CD4-positive, alpha-beta T cell treated with Interleukin-12 subunit alpha and Interleukin-12 subunit beta, for 1 hour (primary cell): ENCODE measurements around the gene TCP11L1.
"Not testable (repeated sequence)": the region's sequence is repeated elsewhere in the genome, so short reads cannot be mapped to it uniquely, and the experiment has no call there.

Source experiments
- DNase-seq: peaks from one replicate; pipeline ENCODE4 v3.0.0-alpha.2; 2020

TCP11L1 gene

DNA sequence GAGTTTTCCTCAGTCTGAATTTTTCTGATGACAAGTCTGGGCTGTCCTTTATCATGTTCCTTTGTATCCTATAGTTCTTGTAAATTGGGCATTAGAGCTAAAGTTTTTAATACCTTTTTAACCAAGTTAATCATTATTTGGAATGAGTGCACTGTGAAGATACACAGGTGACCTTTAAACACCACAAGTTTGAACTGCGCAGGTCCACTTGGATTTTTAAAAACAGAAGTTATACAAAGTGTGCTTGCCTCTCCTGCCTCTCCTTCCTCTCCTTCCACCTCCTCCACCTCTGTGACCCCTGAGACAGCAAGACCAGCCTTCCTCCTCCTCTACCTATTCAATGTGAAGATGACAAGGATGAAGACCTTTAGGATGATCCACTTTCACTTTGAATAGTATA, 4.4 kb upstream of the TCP11L1 start:
- no peak for DNase-seq

DNA sequence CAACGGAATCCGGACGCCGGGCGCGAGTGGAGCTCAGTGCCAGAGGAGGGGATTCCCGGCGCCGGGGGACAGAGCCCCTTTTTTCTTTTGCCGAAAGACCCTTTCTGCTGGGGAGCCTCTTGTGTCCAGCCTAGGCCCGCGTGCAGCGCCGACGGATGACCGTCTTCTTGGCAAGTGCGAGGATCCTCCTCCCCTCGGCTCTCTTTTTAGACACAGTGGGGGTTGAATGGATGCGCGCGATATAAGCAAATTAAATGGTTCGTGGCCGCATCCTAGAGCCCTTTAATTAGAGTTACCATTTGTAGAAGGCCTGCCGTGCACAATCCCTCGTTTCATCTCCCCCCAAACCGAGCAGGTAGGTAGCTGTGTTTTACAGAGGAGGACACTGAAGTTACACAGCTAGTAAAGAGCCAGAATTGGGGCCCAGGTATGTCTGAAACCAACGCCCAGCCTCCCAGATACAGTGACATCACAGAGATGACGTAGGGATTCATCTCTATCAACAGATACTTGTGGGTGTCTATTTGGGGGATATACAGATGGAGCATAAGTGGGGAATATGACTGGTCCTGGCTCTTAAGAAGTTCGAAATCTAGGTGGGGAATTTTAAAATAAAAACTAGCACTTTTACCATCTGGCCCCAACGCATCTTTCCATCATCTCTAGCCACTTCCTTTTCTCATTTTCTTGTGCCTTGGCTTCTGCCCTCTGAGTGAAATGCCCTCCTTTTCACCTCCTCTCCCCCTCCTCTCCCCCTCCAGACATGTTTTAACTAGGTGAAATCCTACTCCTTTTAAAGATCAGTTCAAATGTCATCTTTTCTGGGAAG, 875 bp downstream of the TCP11L1 start:
- peak; percentile 64 for DNase-seq

DNA sequence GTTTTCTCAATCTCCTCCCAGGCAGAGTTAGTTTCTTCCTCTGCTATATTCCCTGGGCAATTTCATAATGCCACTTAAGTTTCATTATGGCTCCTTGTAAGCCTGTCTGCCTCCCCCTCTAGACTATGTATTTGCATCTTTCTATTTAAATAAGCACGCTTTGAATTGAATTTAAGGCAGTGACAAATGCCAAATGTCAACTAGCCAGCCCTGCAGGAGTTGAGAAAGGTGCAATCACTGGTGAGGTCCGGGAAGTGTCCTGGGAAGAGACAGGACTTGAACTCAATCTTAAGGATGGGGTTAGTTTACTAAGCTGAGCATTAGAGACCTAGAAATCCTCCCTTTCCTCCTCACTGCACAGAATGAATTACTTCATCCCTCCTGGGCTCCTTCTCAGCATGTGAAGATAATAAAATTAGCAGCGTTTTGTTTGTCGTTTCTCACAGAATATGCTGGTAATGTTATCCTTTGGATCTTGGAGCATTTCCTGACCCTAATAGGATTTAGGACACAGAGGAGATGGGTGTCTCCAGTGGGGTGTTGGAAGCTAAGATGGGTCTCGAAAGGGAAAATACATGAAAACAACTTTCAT, 1.6 kb downstream of the TCP11L1 start:
- no peak for DNase-seq

DNA sequence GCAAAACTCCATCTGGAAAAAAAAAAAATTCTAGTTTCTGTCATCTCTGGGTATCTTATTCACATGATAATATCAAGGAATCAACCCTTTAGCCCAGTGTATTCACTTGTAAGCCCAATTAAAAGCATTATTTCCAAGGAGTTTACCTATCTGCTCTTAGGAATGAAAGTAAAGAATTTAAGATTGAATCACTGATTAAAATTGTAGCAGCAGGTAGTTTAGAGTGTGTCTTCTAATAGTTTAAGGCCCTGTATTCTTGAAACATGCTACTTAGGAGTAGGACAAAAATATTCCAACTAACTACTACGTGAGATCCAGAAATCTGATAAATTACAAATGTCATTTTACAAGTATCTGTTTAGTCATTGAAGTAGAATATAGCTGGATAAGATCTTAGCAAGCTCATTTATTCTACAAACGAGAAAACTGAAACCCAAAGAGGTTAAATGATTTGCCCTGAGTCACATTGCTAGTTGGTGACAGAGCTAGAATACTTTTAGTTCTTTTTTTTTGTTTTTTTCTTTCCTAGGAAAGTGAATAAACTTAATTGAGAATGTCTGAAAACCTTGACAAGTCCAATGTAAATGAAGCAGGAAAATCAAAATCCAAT, 4.0 kb downstream of the TCP11L1 start:
- no peak for DNase-seq

DNA sequence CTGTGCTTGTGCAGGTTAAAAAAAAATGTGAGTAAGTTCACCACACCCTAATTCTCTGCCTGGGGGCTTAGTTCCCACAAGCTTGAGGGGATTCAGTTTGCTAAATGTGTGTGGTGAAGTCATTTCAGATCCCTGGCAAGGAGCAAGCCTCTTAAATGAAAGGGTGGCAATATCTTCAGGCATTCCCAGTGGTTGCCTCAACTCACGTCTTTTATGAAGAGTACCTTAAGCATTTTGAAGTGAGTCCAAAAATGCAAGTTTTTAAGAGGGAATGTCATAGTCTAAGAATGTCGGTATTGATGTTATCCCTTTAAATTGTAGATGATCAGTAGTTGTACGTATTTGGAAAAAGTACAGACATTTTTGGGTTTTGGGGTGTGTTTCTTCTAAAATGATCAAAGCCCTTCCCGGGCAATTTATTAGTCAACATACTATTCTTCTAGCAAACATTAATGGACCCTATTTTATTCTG, 4.9 kb downstream of the TCP11L1 start:
- DNase-seq, result no peak

DNA sequence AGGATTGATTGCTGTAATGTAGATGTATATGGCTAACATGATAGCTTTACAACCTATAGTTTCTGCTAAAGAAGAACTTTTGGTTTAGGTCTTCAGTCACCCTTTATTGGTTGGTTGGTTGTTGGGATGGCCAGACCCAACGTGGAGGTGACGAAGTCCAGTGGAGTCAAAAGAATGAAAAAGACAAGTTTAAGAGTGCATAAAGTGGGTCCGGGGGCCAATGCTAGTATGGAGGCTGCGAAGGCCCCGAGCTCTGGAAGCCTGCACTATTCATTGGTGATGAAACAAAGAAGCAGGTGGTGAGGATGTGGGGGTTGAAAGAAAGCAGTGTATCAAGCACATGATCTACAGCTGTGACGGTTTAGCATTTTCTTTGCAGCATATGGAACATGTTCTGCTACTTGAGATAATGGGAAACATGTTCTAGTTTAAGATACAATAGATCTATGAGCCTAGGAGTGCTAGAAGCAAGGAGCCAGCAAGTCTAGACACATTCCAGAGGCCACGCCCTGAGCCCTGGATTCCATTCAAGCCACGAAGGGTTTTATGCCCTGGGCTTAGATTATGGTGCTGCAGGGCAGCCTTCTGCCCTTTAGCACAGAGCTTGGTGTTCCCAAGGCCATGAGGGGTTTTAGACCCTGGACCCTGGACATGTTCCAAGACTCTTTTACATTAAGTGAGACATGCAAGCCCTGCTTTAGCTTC, 6.3 kb downstream of the TCP11L1 start:
- DNase-seq, result no peak

DNA sequence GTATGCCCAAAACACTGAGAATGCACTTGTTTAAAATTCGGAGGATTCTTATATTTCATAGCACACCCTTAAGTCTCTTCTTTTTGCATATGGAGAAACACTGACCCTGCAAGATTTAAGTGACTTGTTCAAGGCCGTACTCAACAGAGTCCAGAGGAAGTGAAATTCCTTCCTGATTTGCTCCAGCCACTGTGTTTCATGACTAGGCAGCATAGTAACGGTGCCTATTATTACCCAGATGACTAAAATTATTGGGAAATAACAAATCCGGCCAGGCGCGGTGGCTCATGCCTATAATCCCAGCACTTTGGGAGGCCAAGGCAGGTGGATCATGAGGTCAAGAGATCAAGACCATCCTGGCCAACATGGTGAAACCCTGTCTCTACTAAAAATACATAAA, 9.3 kb downstream of the TCP11L1 start:
- DNase-seq, result not testable (repeated sequence)

DNA sequence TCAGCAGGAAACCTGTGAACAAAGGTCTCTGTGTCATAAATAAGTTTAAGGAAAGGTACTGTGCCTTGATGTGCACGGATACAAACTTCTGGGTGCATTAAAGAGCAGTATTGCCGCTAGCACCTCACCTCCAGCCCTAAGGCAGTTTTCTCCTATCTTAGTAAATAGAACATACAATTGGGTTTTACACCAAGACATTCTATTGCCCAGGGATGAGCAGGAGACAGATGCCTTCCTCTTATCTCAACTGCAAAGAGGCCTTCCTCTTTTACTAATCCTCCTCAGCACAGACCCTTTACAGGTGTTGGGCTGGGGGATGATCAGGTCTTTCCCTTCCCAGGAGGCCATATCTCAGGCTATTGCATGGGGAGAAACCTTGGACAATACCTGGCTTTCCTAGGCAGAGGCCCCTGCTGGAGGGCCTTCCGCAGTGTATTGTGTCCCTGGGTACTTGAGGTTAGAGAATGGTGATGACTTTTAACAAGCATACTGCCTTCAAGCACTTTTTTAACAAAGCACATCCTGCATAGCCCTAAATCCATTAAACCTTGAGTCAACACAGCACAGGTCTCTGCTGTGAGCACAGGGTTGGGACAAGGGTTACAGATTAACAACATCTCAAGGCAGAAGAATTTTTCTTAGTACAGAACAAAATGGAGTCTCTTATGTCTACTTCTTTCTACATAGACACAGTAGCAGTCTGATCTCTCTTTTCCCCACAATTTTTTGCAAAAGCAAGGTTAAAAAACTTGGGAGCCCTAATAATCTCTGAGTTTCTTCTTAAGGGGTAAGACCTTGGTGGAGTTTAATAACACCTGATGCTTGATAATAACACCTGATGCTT, 10.4 kb downstream of the TCP11L1 start:
- DNase-seq, result not testable (repeated sequence)

DNA sequence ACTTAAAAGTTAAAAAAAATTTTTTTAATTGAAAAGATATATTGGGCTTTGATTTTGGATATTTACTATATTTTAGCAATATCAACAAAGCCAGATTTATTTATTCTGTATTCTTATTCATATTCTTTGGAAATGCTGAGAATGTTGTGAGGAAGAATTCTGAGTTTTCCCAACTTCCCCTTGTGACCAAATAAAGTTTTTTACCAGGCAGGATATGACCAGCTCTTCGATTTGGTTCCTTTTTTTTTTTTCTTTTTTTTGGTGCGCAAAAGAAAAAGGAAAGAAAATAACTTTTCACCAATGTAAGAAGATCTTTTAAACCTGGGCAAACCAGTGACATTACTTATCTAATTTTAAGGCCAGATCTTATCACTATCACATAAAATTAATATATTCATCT, 12.9 kb downstream of the TCP11L1 start:
- no peak for DNase-seq

DNA sequence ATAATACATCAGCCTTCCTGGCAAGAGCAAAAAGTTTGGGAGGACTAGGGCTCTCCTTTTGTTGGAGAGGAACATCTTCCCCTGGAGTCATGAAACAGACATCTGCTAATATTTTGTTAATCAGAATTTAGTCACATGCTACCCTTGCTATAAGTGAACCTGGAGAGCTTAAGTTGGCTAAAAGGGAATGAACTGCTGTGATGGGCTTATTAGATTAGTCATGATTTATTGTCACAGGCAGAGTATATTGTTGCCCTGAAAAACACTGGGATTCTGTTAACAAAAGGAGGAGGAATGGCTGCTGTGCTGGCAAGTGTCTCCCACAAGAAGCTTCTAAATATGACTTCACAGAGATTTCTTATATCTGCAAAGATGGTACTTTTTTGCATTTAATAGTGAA, 16.0 kb downstream of the TCP11L1 start:
- no peak for DNase-seq

DNA sequence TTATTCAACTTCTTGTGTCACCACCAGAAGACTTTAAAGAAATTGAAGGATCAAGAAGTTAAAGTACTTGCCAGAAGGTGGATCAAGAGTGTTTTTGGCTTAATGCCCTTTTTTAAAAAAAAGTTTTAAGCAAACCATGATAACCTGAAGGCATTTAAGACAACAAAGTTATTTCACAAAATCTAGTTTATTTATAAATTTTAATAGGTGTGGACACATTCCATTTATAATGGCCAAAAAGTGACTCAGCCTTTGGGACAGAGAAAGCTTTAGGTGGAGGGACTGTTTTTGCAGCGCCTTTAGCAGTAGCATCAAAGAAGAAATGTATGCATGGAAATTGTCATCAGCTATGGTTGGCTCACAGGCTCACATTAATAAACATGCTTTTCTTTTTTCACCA, 17.9 kb downstream of the TCP11L1 start:
- DNase-seq, result no peak

DNA sequence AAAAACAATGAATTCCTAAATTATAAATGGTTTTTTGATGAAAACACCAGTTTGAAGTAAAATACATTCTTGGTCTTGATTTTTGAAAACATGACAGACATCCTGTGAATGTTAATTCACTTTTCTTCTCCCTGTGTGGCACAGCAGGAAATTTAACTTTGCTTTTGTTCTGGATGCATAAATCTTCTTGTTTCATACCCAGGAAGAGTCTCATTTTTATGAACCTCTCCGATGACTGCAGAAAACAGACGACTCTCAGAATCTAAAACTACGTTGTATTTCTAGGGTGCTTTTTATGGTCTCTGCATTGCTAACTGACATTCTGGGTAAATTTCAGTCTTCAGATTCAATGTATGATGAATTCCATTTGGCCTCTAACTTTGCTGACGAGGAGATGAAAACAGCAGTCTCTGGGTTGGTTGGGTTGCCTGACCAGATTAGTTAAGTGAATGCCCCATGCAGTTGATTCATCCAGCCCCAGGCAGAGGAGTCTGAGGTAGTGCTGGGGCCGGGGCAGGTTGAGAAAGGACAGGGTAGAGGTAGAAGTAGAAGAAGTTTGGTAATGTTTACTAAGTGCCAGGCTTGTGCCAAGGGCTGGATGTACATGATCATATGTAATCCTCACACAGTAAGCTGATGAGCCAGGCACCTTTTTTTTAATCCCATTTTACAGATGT, 20.1 kb downstream of the TCP11L1 start:
- no peak for DNase-seq

DNA sequence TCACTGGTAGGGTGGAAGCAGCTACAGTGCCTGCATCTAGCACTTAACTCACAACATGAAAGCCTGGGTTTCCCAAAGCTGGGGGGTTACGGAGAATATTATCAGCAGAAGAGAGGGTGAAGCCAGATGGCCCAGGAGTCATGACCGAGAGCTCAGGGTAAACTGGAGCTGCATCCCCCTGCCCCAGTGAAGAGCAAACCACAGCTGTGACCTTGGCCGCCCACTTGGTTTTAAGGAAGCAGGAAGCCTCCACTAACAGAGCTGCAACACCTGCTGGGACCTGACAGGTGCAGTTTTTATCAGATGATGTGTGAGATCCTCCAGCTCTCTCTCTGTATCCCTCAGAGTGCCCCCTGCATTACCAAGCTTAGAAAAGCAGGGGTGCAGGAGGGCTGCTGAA, 20.9 kb downstream of the TCP11L1 start:
- DNase-seq, result no peak

DNA sequence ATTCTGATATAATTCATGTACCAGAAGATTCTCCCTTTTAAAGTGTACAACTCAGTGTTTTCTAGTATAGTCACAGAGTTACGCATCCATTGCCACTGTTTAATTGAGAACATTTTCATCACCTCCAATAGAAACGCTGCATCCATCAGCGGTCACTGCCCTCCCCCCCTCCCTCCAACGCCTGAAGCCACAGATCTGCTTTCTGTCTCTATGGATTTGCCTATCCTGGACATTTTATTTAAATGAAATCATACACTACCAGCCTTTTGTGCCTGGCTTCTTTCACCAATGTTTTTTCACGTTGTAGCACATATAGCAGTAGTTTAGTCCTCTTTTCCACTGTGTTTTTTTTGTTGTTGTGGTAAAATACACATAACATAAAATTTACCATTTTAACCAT, 22.8 kb downstream of the TCP11L1 start:
- DNase-seq, result no peak

DNA sequence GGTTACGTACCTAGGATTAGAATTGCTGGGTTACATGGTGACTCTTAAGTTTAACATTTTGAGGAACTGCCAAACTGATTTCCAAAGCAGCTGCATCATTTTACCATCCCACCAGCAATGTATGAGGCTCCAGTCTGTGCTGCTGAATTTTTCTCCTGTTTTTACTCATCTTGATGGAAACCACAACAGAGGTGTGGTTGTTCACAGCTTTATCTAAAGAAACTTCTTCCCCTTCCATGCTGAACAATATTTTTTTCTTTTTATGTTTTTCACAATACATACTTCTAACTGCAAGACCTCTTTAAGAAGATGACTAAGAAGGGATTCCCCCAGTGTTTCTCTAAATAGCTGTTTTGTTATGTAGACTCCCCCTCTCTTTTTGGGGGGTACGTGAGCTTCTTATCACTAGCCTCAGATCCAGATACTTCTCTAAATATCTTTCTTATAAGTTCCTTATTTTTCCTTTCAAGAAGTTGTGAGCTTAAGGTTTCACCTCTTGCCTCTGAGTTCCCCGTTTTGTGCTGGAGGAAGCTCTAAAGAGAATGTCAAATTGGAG, 24.0 kb downstream of the TCP11L1 start:
- DNase-seq, result peak; percentile 4

DNA sequence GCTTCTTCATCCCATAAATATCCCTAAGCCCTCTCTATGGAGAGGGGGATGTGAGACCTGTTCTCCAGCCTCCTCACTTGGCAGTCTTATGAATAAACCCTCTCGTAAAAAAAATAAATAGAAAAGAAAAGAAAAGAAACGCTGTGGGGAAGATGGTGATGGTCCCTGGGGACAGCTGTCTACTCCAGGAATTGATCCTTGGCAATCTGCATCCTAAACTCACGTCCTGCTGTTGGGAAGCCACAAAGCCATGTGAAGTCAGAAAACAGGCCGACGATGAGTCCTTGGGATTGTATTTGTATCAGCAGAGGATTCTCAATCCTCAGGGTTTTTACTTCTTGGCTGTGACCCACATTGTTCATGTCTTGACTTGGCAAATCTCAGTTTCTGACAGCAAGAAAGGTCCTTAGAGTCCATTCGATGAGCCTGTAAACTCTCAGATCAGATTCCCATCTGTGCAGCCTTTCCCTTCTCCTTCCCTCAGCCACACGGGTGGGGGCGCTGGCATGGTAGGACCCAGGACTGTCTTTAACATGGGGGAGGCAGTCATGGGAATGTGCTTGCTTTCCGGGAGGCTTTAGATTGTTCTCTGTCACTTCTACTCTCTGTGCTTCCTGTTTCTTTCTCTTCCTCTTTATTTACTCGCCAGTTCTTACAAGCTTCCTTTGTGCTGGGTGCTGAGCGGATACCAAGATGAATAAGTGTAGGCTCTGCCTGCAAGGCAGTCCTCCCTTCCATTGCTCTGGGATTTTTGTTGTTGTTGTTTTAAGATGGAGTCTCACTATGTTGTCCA, 24.9 kb downstream of the TCP11L1 start:
- no peak for DNase-seq

DNA sequence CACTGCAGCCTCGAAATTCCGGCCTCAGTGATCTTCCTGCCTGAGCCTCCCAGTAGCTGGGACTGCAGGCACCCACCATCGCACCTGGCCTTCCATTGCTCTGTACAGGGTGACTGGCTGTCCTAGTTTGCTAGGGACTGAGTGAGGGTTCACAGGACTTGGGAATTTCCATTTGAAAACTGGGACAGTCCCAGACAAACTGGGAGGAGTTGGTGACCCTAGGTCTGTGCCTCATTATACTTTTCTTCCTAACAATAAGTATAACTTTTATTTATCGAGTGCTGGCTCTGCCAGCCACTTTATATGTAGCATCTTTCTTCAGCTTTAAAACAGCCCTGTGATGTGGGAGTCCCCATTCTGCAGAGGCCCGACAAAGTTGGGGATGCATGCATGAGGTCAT, 25.5 kb downstream of the TCP11L1 start:
- no peak for DNase-seq

DNA sequence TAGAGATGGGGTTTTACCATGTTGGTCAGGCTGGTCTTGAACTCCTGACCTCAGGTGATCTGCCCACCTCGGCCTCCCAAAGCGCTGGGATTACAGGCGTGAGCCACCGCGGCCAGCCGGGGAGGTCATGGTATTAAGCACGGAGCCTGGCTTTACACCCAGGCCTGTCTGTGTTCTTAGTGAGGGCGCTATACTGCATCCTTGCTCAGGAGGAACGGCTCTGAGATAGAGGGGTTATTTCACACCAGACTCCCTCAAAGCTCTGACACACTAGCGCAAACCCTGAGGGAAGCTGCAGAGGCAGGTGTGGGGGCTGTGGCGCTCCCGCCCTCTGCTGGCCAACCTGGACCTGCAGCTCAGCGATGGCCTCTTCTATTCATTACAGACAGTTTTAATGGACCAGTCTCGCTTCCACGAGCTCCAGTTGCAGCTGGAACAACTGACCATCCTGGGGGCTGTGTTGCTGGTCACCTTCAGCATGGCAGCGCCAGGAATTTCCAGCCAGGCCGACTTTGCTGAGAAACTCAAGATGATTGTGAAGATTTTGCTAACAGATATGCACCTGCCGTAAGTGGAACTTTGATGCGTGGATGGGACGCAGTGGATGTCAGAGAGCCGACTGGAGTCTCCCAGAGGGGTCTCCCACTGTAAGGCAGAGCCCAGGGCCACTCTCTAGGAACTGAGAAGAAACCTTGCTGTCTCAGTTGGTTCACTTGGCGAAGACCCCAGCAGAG, 26.2 kb downstream of the TCP11L1 start:
- peak; percentile 73 for DNase-seq

DNA sequence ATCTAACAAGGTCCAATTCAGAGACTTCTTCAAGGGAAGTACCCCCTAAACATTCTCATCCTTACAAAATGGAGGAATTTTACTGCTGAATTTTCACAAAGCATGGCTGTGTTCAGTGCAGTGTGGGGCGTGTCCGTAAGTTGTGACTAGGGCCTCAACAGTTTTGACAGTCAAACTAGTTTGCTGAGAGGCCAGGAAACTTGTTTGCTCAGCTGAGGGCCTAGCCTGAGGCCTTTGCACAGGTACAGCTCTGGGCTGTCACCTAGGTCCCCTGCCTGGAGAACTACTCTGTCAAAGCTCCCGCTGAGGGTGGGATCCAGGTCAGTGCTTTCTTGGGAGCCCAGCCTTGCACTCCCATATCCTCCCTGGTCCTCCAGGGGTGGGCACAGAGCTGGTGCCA, 27.9 kb downstream of the TCP11L1 start:
- DNase-seq, result no peak
